Fibroblast of the conjunctiva (primary cell): Measurements from ENCODE around the gene DDX49.
"Not testable (repeated sequence)": the region's sequence is repeated elsewhere in the genome, so short reads cannot be mapped to it uniquely, and the experiment has no call there.

Experiments
- DNase-seq: peaks from one replicate; pipeline ENCODE4 v3.0.0-alpha.2; 2010; ENCODE audit warnings: low read depth

DDX49 gene

GRCh38 chr19:18895824-18896341, 23.6 kb upstream of the DDX49 start, which contains the start of gene CERS1:
Gene CERS1, minus strand, starts transcription at chr19:18896158. Its CDS starts 86 bp downstream, at chr19:18896072.
- DNase-seq = no peak

- DNase-seq = no peak
Measured at GRCh38 chr19:18896421-18896841, 23.1 kb upstream of the DDX49 start.

- DNase-seq = no peak
Measured at GRCh38 chr19:18897094-18898029, 22.2 kb upstream of the DDX49 start.

- no peak for DNase-seq
Measured at GRCh38 chr19:18898081-18898606, 21.4 kb upstream of the DDX49 start.

GRCh38 chr19:18898607-18899408, 20.7 kb upstream of the DDX49 start:
- no peak for DNase-seq

- DNase-seq = no peak
Measured at GRCh38 chr19:18899624-18900560, 19.6 kb upstream of the DDX49 start.

- DNase-seq = no peak
Measured at GRCh38 chr19:18900700-18901481, 18.6 kb upstream of the DDX49 start.

GRCh38 chr19:18901491-18901890, 18.0 kb upstream of the DDX49 start:
- no peak for DNase-seq

- not testable (repeated sequence) for DNase-seq
Measured at GRCh38 chr19:18902519-18902918, 17.0 kb upstream of the DDX49 start.

- no peak for DNase-seq
Measured at GRCh38 chr19:18903156-18904037, 16.1 kb upstream of the DDX49 start.

GRCh38 chr19:18904334-18905057, 15.0 kb upstream of the DDX49 start:
- no peak for DNase-seq

- no peak for DNase-seq
Measured at GRCh38 chr19:18905058-18905456, 14.5 kb upstream of the DDX49 start.

- DNase-seq = no peak
Measured at GRCh38 chr19:18905513-18906236, 13.8 kb upstream of the DDX49 start.

- DNase-seq = no peak
Measured at GRCh38 chr19:18906605-18907519, 12.7 kb upstream of the DDX49 start.

GRCh38 chr19:18908917-18909619, 10.4 kb upstream of the DDX49 start:
- no peak for DNase-seq

- DNase-seq = no peak
Measured at GRCh38 chr19:18910010-18910409, 9.5 kb upstream of the DDX49 start.
